Activated CD4-positive, alpha-beta T cell treated with anti-CD3 and anti-CD28 coated beads, Interleukin-2, amount 50 U/mL, for 4 hours (primary cell): Measurements from ENCODE around the gene LCNL1.
A peak's percentile ranks its signal among the peaks of the same experiment; 100 is the strongest.

Source experiments
- DNase-seq, 2 experiments: peaks; one replicate each; pipeline ENCODE4 v3.0.0-alpha.2; 2020

Gene LCNL1

GRCh38 chr9:136977223-136977622 is 5.6 kb upstream of the LCNL1 start, which contains the start of gene PTGDS:
PTGDS (plus strand) TSS chr9:136977504; CDS start chr9:136977579, 75 bp downstream.
- no peak for DNase-seq

GRCh38 chr9:136977649-136978072 is 5.1 kb upstream of the LCNL1 start:
- no peak for DNase-seq

GRCh38 chr9:136978073-136978864 is 4.5 kb upstream of the LCNL1 start:
- DNase-seq, result peak; percentile 46 to 55

- no peak for DNase-seq
These were observed 3.8 kb upstream of the LCNL1 start for GRCh38 chr9:136978865-136979544.

- DNase-seq, result no peak
These were observed 2.8 kb upstream of the LCNL1 start for GRCh38 chr9:136979769-136980587.

- DNase-seq, result no peak
These were observed 1.9 kb upstream of the LCNL1 start for GRCh38 chr9:136980669-136981478.

GRCh38 chr9:136981588-136982231 is 1.1 kb upstream of the LCNL1 start:
- DNase-seq, result no peak

- DNase-seq, result no peak
These were observed 374 bp downstream of the LCNL1 start for GRCh38 chr9:136983167-136983566.

GRCh38 chr9:136983656-136984314 is 992 bp downstream of the LCNL1 start:
- no peak for DNase-seq

- no peak for DNase-seq
These were observed 1.8 kb downstream of the LCNL1 start for GRCh38 chr9:136984464-136985026.

- no peak for DNase-seq
These were observed 2.3 kb downstream of the LCNL1 start for GRCh38 chr9:136985027-136985602.

GRCh38 chr9:136985853-136986252 is 3.1 kb downstream of the LCNL1 start:
- no peak for DNase-seq

GRCh38 chr9:136988872-136989271 is 6.1 kb downstream of the LCNL1 start:
- no peak for DNase-seq

GRCh38 chr9:136990242-136990911 is 7.6 kb downstream of the LCNL1 start:
- no peak for DNase-seq

- peak; percentile 90 to 92 for DNase-seq
These were observed 9.4 kb downstream of the LCNL1 start, which contains the start of gene PAXX for GRCh38 chr9:136991993-136992818. PAXX (plus strand) TSS chr9:136992422; CDS start chr9:136992444, 22 bp downstream.

- DNase-seq, result no peak
These were observed 10.1 kb downstream of the LCNL1 start for GRCh38 chr9:136992819-136993369.

- DNase-seq, result no peak
These were observed 11.5 kb downstream of the LCNL1 start for GRCh38 chr9:136994180-136994887.

- no peak for DNase-seq
These were observed 12.1 kb downstream of the LCNL1 start for GRCh38 chr9:136994888-136995230.
